Panc1 (cell line): ENCODE results near the gene ATP6V1B1. TPM values are rescaled to one million over a fixed set of nuclear protein-coding genes. Genes with fewer than 3 reads are reported as not detected.
A peak's percentile ranks its signal among the peaks of the same experiment; 100 is the strongest.

Experiments
- ATAC-seq: fragments of 200-7000 bp; cut with Tn5 transposase; 2 replicates; pipeline ENCODE4 v1.9.1; 2020; ENCODE audit warnings: mild to moderate bottlenecking, moderate library complexity
- BruUV-seq: library from RNA; stranded (reverse); fragments of 400-500 nt; replicated peaks from 2 replicates; lab custom pipeline; 2021; lab: Mats Ljungman, UMichigan
- CTCF ChIA-PET: fragments of 300-600 bp; sonication (Branson Sonifier 250); formaldehyde crosslinking; loops from one replicate; lab custom pipeline; 2022; ENCODE audit warnings: antibody characterized with exemption; lab: Charles Lee
- POLR2A ChIA-PET: fragments of 300-600 bp; sonication (Branson Sonifier 250); formaldehyde crosslinking; loops from one replicate; lab custom pipeline; 2022; ENCODE audit warnings: antibody characterized with exemption; lab: Charles Lee
- DNase-seq: peaks from one replicate; pipeline ENCODE4 v3.0.0-alpha.2; 2010; ENCODE audit warnings: low read depth, low spot score
- H3K27ac ChIP-seq: 2 replicates; pipeline ENCODE4 v1.5.1; 2011; ENCODE audit warnings: mild to moderate bottlenecking, low read length, inconsistent platforms
- H3K27me3 ChIP-seq: fragments of 200-500 bp; sonication (Bioruptor generic); 2 replicates; pipeline ENCODE4 v1.6.0; 2014; ENCODE audit warnings: low read length, inconsistent platforms; ENCODE audit not compliant: control insufficient read depth, insufficient read depth
- H3K36me3 ChIP-seq: fragments of 200-500 bp; sonication (Bioruptor generic); 2 replicates; pipeline ENCODE4 v1.5.1; 2014; ENCODE audit warnings: inconsistent platforms, mild to moderate bottlenecking, low read length, moderate library complexity; ENCODE audit not compliant: control insufficient read depth, insufficient read depth
- H3K4me1 ChIP-seq: 2 replicates; pipeline ENCODE4 v1.5.1; 2011; ENCODE audit warnings: inconsistent platforms, mild to moderate bottlenecking, low read length, moderate library complexity; ENCODE audit not compliant: control insufficient read depth, insufficient read depth
- H3K4me3 ChIP-seq, 2 experiments: 2 replicates each; pipeline ENCODE4 v1.5.1; 2011 to 2012; ENCODE audit warnings: low read depth in 2 of 2, low read length in 2 of 2, mild to moderate bottlenecking in 2 of 2, inconsistent platforms in 1 of 2, moderate library complexity in 1 of 2
- H3K9me3 ChIP-seq: fragments of 200-500 bp; sonication (Bioruptor generic); 2 replicates; pipeline ENCODE4 v1.5.1; 2014; ENCODE audit warnings: low read depth, mild to moderate bottlenecking, inconsistent platforms, low read length, moderate library complexity; ENCODE audit not compliant: control insufficient read depth, insufficient read depth
- POLR2AphosphoS5 ChIP-seq: IDR thresholded peaks from 2 replicates; pipeline ENCODE4 v1.6.1; 2012; ENCODE audit warnings: mild to moderate bottlenecking, low read depth, low read length, moderate library complexity
- REST ChIP-seq, 2 experiments: IDR thresholded peaks; 2 replicates each; pipeline ENCODE4 v1.6.1; 2011 to 2012; ENCODE audit warnings: low read depth in 2 of 2, control low read depth in 1 of 2, low read length in 1 of 2, mild to moderate bottlenecking in 1 of 2, moderate library complexity in 1 of 2; ENCODE audit not compliant: insufficient read depth in 1 of 2
- SIN3A ChIP-seq: IDR thresholded peaks from 2 replicates; pipeline ENCODE4 v1.6.1; 2012; ENCODE audit warnings: low read depth, mild to moderate bottlenecking, low read length, moderate library complexity, borderline replicate concordance; ENCODE audit not compliant: insufficient read depth
- TCF7L2 ChIP-seq: IDR thresholded peaks from 2 replicates; pipeline ENCODE4 v1.6.1; 2011; ENCODE audit warnings: mild to moderate bottlenecking, low read depth, low read length, inconsistent platforms
- in situ Hi-C: cut with HindIII; loops from 2 replicates; pipeline ENCODE4 v1.10.0; 2016; ENCODE audit warnings: low sequenced_read_pairs, low pct_unique_long_range_greater_than_20kb
- intact Hi-C: fragments of 100-400 bp; cut with micrococcal nuclease; formaldehyde crosslinking; loops from one replicate; pipeline ENCODE4 v1.10.0; 2022; ENCODE audit not compliant: unreplicated experiment
- total RNA-seq: library from RNA; stranded (reverse); gene quantifications from one replicate; pipeline ENCODE4 v1.2.1, GENCODE V29; 2021; ENCODE audit not compliant: unreplicated experiment
- TF ChIP-seq, protein P1 (sequence below): fragments of 450-650 bp; IDR thresholded peaks from 2 replicates; pipeline ENCODE4 v1.5.1; 2017; ENCODE audit warnings: mild to moderate bottlenecking

Gene ATP6V1B1
- total RNA-seq, 1 experiment from 2014 or later = 0.18 TPM

- ChIA-PET CTCF (no interaction called here), POLR2A (no interaction called here)
- BruUV-seq = no TSS peak
- TF ChIP-seq SIN3A (no peak), TCF7L2 (no peak), REST (IDR thresholded peaks at IDR 0.05; ENCODE audit: insufficient read depth in 1 of 2, low read depth in 2 of 2, low read length in 1 of 2) (no peak), POLR2AphosphoS5 (no peak)
- TF ChIP-seq, protein P1, sequence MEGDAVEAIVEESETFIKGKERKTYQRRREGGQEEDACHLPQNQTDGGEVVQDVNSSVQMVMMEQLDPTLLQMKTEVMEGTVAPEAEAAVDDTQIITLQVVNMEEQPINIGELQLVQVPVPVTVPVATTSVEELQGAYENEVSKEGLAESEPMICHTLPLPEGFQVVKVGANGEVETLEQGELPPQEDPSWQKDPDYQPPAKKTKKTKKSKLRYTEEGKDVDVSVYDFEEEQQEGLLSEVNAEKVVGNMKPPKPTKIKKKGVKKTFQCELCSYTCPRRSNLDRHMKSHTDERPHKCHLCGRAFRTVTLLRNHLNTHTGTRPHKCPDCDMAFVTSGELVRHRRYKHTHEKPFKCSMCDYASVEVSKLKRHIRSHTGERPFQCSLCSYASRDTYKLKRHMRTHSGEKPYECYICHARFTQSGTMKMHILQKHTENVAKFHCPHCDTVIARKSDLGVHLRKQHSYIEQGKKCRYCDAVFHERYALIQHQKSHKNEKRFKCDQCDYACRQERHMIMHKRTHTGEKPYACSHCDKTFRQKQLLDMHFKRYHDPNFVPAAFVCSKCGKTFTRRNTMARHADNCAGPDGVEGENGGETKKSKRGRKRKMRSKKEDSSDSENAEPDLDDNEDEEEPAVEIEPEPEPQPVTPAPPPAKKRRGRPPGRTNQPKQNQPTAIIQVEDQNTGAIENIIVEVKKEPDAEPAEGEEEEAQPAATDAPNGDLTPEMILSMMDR = no peak
- DNase-seq (no peak), ATAC-seq (no peak)
- Histone ChIP-seq H3K27ac (no peak overlapping the region), H3K4me1 (no peaks in the 10 kb centered on the region), H3K27me3 (no peaks in the 10 kb centered on the region), H3K36me3 (no peaks in the 10 kb centered on the region), H3K4me3 (no peak overlapping the region), H3K9me3 (no peaks in the 10 kb centered on the region)
- intact Hi-C loops = no loop called here
- in situ Hi-C loops = no loop called here
Observed at GRCh38 chr2:70889716-70890037, 46.0 kb upstream of the ATP6V1B1 start.

GRCh38 chr2:70890469-70891065 lies 45.1 kb upstream of the ATP6V1B1 start:
- no TSS peak for BruUV-seq

More at GRCh38 chr2:70890469-70891065, 45.1 kb upstream of the ATP6V1B1 start:
- Histone ChIP-seq H3K9me3 (no peaks in the 10 kb centered on the region), H3K36me3 (no peaks in the 10 kb centered on the region), H3K4me3 (no peak overlapping the region), H3K27ac (no peak overlapping the region), H3K4me1 (no peaks in the 10 kb centered on the region), H3K27me3 (no peaks in the 10 kb centered on the region)
- ATAC-seq (peak; percentile 58; the same call in 1 of the 2 replicates), DNase-seq (no peak)
- TF ChIP-seq SIN3A (no peak), REST (IDR thresholded peaks at IDR 0.05; ENCODE audit: insufficient read depth in 1 of 2, low read depth in 2 of 2, low read length in 1 of 2) (no peak), POLR2AphosphoS5 (no peak), TCF7L2 (no peak)
- TF ChIP-seq, protein P1 = no peak
- POLR2A ChIA-PET = no interaction called here
- intact Hi-C loops (no loop called here), in situ Hi-C loops (no loop called here)
- CTCF ChIA-PET = no interaction called here
